ENCODE data around the gene LRRC31. TPM values are rescaled to one million over a fixed set of nuclear protein-coding genes. Genes with fewer than 3 reads are reported as not detected.

Gene LRRC31
- total RNA-seq, 1 donor from 2014 or later: not detected

- Histone ChIP-seq H3K9ac (no peak overlapping the region), H4K20me1 (ENCODE audit: low read depth) (no peaks in the 10 kb centered on the region), H3K79me2 (ENCODE audit: low read depth) (no peaks in the 10 kb centered on the region), H3K36me3 (no peaks in the 10 kb centered on the region), H2AFZ (replicated peaks) (no peak overlapping the region), H3K4me3 (no peak overlapping the region), H3K27me3 (no peaks in the 10 kb centered on the region), H3K4me2 (no peak overlapping the region), H3K4me1 (no peaks in the 10 kb centered on the region), H3F3A (ENCODE audit: low read depth) (no peaks in the 10 kb centered on the region), H3K27ac (no peak overlapping the region), H3K9me3 (ENCODE audit: low read depth) (no peaks in the 10 kb centered on the region)
- DNase-seq (ENCODE audit: low spot score): no peak
- no peak overlapping the region for H3K4me3 Mint-ChIP-seq
- peaks cover 3% of the 10 kb centered on the region for H3K27me3 Mint-ChIP-seq (ENCODE audit: insufficient read depth, low read depth)
- H3K4me1 Mint-ChIP-seq: no peaks in the 10 kb centered on the region
- no peak overlapping the region for H3K27ac Mint-ChIP-seq
- no peak for TF ChIP-seq EZH2phosphoT487 (IDR thresholded peaks at IDR 0.05)
- TF ChIP-seq CTCF (IDR thresholded peaks at IDR 0.05): no peak
- TF ChIP-seq EZH2 (IDR thresholded peaks at IDR 0.05): no peak
- no peaks in the 10 kb centered on the region for H3K9me3 Mint-ChIP-seq
- no peaks in the 10 kb centered on the region for H3K36me3 Mint-ChIP-seq
Measured at GRCh38 chr3:169855514-169855913, 14.2 kb downstream of the LRRC31 start.

GRCh38 chr3:169850618-169851017 is 19.1 kb downstream of the LRRC31 start:
- Histone ChIP-seq H3K4me3 (no peak overlapping the region), H4K20me1 (ENCODE audit: low read depth) (no peaks in the 10 kb centered on the region), H3K4me2 (no peak overlapping the region), H3F3A (ENCODE audit: low read depth) (no peaks in the 10 kb centered on the region), H2AFZ (replicated peaks) (no peak overlapping the region), H3K4me1 (no peaks in the 10 kb centered on the region), H3K27ac (no peak overlapping the region), H3K9me3 (ENCODE audit: low read depth) (no peaks in the 10 kb centered on the region), H3K36me3 (no peaks in the 10 kb centered on the region), H3K27me3 (no peaks in the 10 kb centered on the region), H3K9ac (no peak overlapping the region), H3K79me2 (ENCODE audit: low read depth) (no peaks in the 10 kb centered on the region)
- Mint-ChIP-seq H3K4me3 (no peak overlapping the region), H3K4me1 (no peaks in the 10 kb centered on the region), H3K36me3 (no peaks in the 10 kb centered on the region), H3K27me3 (ENCODE audit: insufficient read depth, low read depth) (no peaks in the 10 kb centered on the region), H3K27ac (no peak overlapping the region), H3K9me3 (no peaks in the 10 kb centered on the region)
- no peak for TF ChIP-seq EZH2 (IDR thresholded peaks at IDR 0.05)
- no peak for TF ChIP-seq EZH2phosphoT487 (IDR thresholded peaks at IDR 0.05)
- TF ChIP-seq CTCF (IDR thresholded peaks at IDR 0.05): no peak
- no peak for DNase-seq (ENCODE audit: low spot score)

- Histone ChIP-seq H3F3A (ENCODE audit: low read depth) (no peaks in the 10 kb centered on the region), H3K9ac (no peak overlapping the region), H4K20me1 (ENCODE audit: low read depth) (no peaks in the 10 kb centered on the region), H3K36me3 (no peaks in the 10 kb centered on the region), H3K79me2 (ENCODE audit: low read depth) (no peaks in the 10 kb centered on the region), H3K27me3 (no peaks in the 10 kb centered on the region), H2AFZ (replicated peaks) (no peak overlapping the region), H3K4me3 (no peak overlapping the region), H3K27ac (no peak overlapping the region), H3K4me1 (no peaks in the 10 kb centered on the region), H3K9me3 (ENCODE audit: low read depth) (no peaks in the 10 kb centered on the region), H3K4me2 (no peak overlapping the region)
- Mint-ChIP-seq H3K4me3 (no peak overlapping the region), H3K4me1 (no peaks in the 10 kb centered on the region), H3K27ac (no peak overlapping the region), H3K27me3 (ENCODE audit: insufficient read depth, low read depth) (no peaks in the 10 kb centered on the region), H3K36me3 (no peaks in the 10 kb centered on the region), H3K9me3 (no peaks in the 10 kb centered on the region)
- TF ChIP-seq CTCF (IDR thresholded peaks at IDR 0.05): no peak
- no peak for TF ChIP-seq EZH2 (IDR thresholded peaks at IDR 0.05)
- no peak for TF ChIP-seq EZH2phosphoT487 (IDR thresholded peaks at IDR 0.05)
- DNase-seq (ENCODE audit: low spot score): no peak
Measured at GRCh38 chr3:169848741-169849140, 21.0 kb downstream of the LRRC31 start.

All from neural progenitor cell (in vitro differentiated cells).